WTC11 (cell line): ENCODE measurements around the gene LYRM9. TPM values are rescaled to one million over a fixed set of nuclear protein-coding genes. Genes with fewer than 3 reads are reported as not detected.
"Not testable (repeated sequence)": the region's sequence is repeated elsewhere in the genome, so short reads cannot be mapped to it uniquely, and the experiment has no call there.

Source experiments
- ATAC-seq: fragments of 200-7000 bp; cut with Tn5 transposase; 2 replicates; pipeline ENCODE4 v1.10.0; 2021; ENCODE audit warnings: mild to moderate bottlenecking, moderate library complexity
- CTCF ChIA-PET: fragments of 300-600 bp; sonication (Branson Sonifier 250); formaldehyde crosslinking; loops from one replicate; lab custom pipeline; 2021; ENCODE audit warnings: antibody characterized with exemption; lab: Charles Lee
- POLR2A ChIA-PET: fragments of 350-600 bp; sonication (Branson Sonifier 250); formaldehyde crosslinking; loops from one replicate; lab custom pipeline; 2021; ENCODE audit warnings: antibody characterized with exemption; lab: Charles Lee
- DNase-seq: peaks from one replicate; pipeline ENCODE4 v3.0.0; 2021; ENCODE audit warnings: low spot score
- H3K27ac Mint-ChIP-seq: 2 replicates; pipeline ENCODE4 v1.8.0; 2021; ENCODE audit warnings: mixed read lengths
- H3K27me3 Mint-ChIP-seq: 2 replicates; pipeline ENCODE4 v1.8.0; 2021; ENCODE audit warnings: low read depth, mild to moderate bottlenecking, moderate library complexity, mixed read lengths
- H3K36me3 Mint-ChIP-seq: 2 replicates; pipeline ENCODE4 v1.8.0; 2021; ENCODE audit warnings: mixed read lengths
- H3K4me1 Mint-ChIP-seq: 2 replicates; pipeline ENCODE4 v1.8.0; 2022; ENCODE audit warnings: mixed read lengths
- H3K4me3 Mint-ChIP-seq: 2 replicates; pipeline ENCODE4 v1.8.0; 2021; ENCODE audit warnings: mild to moderate bottlenecking, moderate library complexity, mixed read lengths
- H3K9me3 Mint-ChIP-seq: 2 replicates; pipeline ENCODE4 v1.8.0; 2021; ENCODE audit warnings: mixed read lengths
- ATF1 ChIP-seq: sonication (generic); formaldehyde crosslinking; IDR thresholded peaks from 2 replicates; pipeline ENCODE4 v1.8.1; 2023; ENCODE audit warnings: mild to moderate bottlenecking, moderate library complexity, missing genetic modification reagents
- ATF2 ChIP-seq: sonication (generic); formaldehyde crosslinking; IDR thresholded peaks from 2 replicates; pipeline ENCODE4 v1.8.1; 2022; ENCODE audit warnings: low read depth, missing genetic modification reagents, borderline replicate concordance
- CDX4 ChIP-seq: fragments of 250-450 bp; sonication (Bioruptor Pico); IDR thresholded peaks from 2 replicates; pipeline ENCODE4 v1.9.0; 2021; ENCODE audit warnings: moderate library complexity, mild to moderate bottlenecking, inconsistent platforms, borderline replicate concordance
- E2F4 ChIP-seq: sonication (generic); formaldehyde crosslinking; IDR thresholded peaks from 2 replicates; pipeline ENCODE4 v1.8.1; 2022; ENCODE audit warnings: low read depth, mild to moderate bottlenecking, moderate library complexity, missing genetic modification reagents, borderline replicate concordance
- FOXK1 ChIP-seq: sonication (generic); formaldehyde crosslinking; IDR thresholded peaks from 2 replicates; pipeline ENCODE4 v1.8.0; 2022; ENCODE audit warnings: mild to moderate bottlenecking, moderate library complexity, missing genetic modification reagents
- HMGA2 ChIP-seq: fragments of 250-450 bp; sonication (Bioruptor Pico); IDR thresholded peaks from 2 replicates; pipeline ENCODE4 v1.4.0; 2021; ENCODE audit warnings: mild to moderate bottlenecking, moderate library complexity
- MAX ChIP-seq: sonication (generic); formaldehyde crosslinking; IDR thresholded peaks from 2 replicates; pipeline ENCODE4 v1.8.0; 2022; ENCODE audit warnings: mild to moderate bottlenecking, missing genetic modification reagents
- MLX ChIP-seq: sonication (generic); formaldehyde crosslinking; IDR thresholded peaks from 2 replicates; pipeline ENCODE4 v1.8.1; 2023; ENCODE audit warnings: mild to moderate bottlenecking, missing genetic modification reagents, moderate library complexity
- NFATC4 ChIP-seq: fragments of 250-450 bp; sonication (Bioruptor Pico); IDR thresholded peaks from 2 replicates; pipeline ENCODE4 v1.9.0; 2021; ENCODE audit warnings: mild to moderate bottlenecking
- NR1H2 ChIP-seq: sonication (generic); formaldehyde crosslinking; IDR thresholded peaks from 2 replicates; pipeline ENCODE4 v1.9.0; 2021; ENCODE audit warnings: mild to moderate bottlenecking, moderate library complexity, missing genetic modification reagents
- ZBTB43 ChIP-seq: sonication (generic); formaldehyde crosslinking; IDR thresholded peaks from 2 replicates; pipeline ENCODE4 v1.8.1; 2023; ENCODE audit warnings: mild to moderate bottlenecking, missing genetic modification reagents
- ZNF396 ChIP-seq: fragments of 250-450 bp; sonication (Bioruptor Pico); IDR thresholded peaks from 2 replicates; pipeline ENCODE4 v1.8.0; 2021; ENCODE audit warnings: mild to moderate bottlenecking, moderate library complexity, borderline replicate concordance
- ZSCAN18 ChIP-seq: fragments of 250-450 bp; sonication (Bioruptor Pico); IDR thresholded peaks from 2 replicates; pipeline ENCODE4 v2.1.2; 2022; ENCODE audit warnings: mild to moderate bottlenecking, moderate library complexity
- total RNA-seq: library from RNA; stranded (reverse); gene quantifications from 3 replicates; pipeline ENCODE4 v1.2.3, GENCODE V29; 2021

LYRM9 gene
- total RNA-seq, 1 experiment from 2014 or later: 3.6 TPM

- ATAC-seq (no peak), DNase-seq (no peak)
- TF ChIP-seq MAX (CRISPR knock-in tag) (no peak), ZNF396 (no peak), E2F4 (CRISPR knock-in tag) (no peak), ZBTB43 (CRISPR knock-in tag) (no peak), HMGA2 (CRISPR knock-in tag) (no peak), MLX (CRISPR knock-in tag) (no peak), ATF1 (CRISPR knock-in tag) (no peak), NFATC4 (no peak)
- no peaks in the 10 kb centered on the region for H3K36me3 Mint-ChIP-seq
- H3K4me3 Mint-ChIP-seq: no peak overlapping the region
- no peak overlapping the region for H3K27ac Mint-ChIP-seq
- ChIA-PET POLR2A (no interaction called here), CTCF (interaction anchor here (0.7 kb wide), 1 partner anchor 144 kb away, joined by 4 read pairs; no protein-coding TSS in a partner anchor)
- H3K4me1 Mint-ChIP-seq: peaks cover 3% of the 10 kb centered on the region
- no peaks in the 10 kb centered on the region for H3K9me3 Mint-ChIP-seq
- H3K27me3 Mint-ChIP-seq: no peaks in the 10 kb centered on the region; the same call in 1 of the 2 replicates
Observed at GRCh38 chr17:27840688-27841087, 52.5 kb downstream of the LYRM9 start.

- H3K27ac Mint-ChIP-seq, H3K36me3 Mint-ChIP-seq, H3K9me3 Mint-ChIP-seq, H3K27me3 Mint-ChIP-seq, H3K4me3 Mint-ChIP-seq, H3K4me1 Mint-ChIP-seq, ATAC-seq, POLR2A ChIA-PET, DNase-seq: not testable (repeated sequence)
- CTCF ChIA-PET: interaction anchor here (0.7 kb wide), 1 partner anchor 144 kb away, joined by 4 read pairs; no protein-coding TSS in a partner anchor
Observed at GRCh38 chr17:27840406-27840678, 52.8 kb downstream of the LYRM9 start.

- H3K9me3 Mint-ChIP-seq, H3K4me1 Mint-ChIP-seq, POLR2A ChIA-PET, H3K36me3 Mint-ChIP-seq, H3K27me3 Mint-ChIP-seq, CTCF ChIA-PET, H3K4me3 Mint-ChIP-seq, DNase-seq, H3K27ac Mint-ChIP-seq: not testable (repeated sequence)
- peak; percentile 60 for ATAC-seq
Observed at GRCh38 chr17:27839571-27840405, 53.4 kb downstream of the LYRM9 start.

GRCh38 chr17:27838607-27839006 is 54.6 kb downstream of the LYRM9 start:
- H3K36me3 Mint-ChIP-seq, DNase-seq, ATAC-seq, H3K4me1 Mint-ChIP-seq, H3K4me3 Mint-ChIP-seq, H3K27me3 Mint-ChIP-seq, CTCF ChIA-PET, H3K9me3 Mint-ChIP-seq, POLR2A ChIA-PET, H3K27ac Mint-ChIP-seq: not testable (repeated sequence)

GRCh38 chr17:27837769-27838168 is 55.4 kb downstream of the LYRM9 start:
- H3K4me1 Mint-ChIP-seq, H3K4me3 Mint-ChIP-seq, H3K27ac Mint-ChIP-seq, POLR2A ChIA-PET, H3K9me3 Mint-ChIP-seq, ATAC-seq, DNase-seq, H3K27me3 Mint-ChIP-seq, H3K36me3 Mint-ChIP-seq: not testable (repeated sequence)
- CTCF ChIA-PET: interaction anchor here (1.4 kb wide), 1 partner anchor 55 kb away, joined by 4 read pairs; no protein-coding TSS in a partner anchor

GRCh38 chr17:27836651-27837050 is 56.5 kb downstream of the LYRM9 start:
- DNase-seq (no peak), ATAC-seq (no peak)
- H3K27ac Mint-ChIP-seq: no peak overlapping the region
- ChIA-PET POLR2A (no interaction called here), CTCF (interaction anchor here (1.4 kb wide), 1 partner anchor 56 kb away, joined by 4 read pairs; no protein-coding TSS in a partner anchor)
- peaks cover 9% of the 10 kb centered on the region for H3K36me3 Mint-ChIP-seq
- no peaks in the 10 kb centered on the region; the same call in 1 of the 2 replicates for H3K27me3 Mint-ChIP-seq
- H3K9me3 Mint-ChIP-seq: peaks cover 9% of the 10 kb centered on the region
- H3K4me3 Mint-ChIP-seq: no peak overlapping the region
- peaks cover 3% of the 10 kb centered on the region for H3K4me1 Mint-ChIP-seq
- TF ChIP-seq FOXK1 (CRISPR knock-in tag) (no peak), CDX4 (no peak), ATF2 (CRISPR knock-in tag) (no peak), ZSCAN18 (CRISPR knock-in tag) (no peak), NR1H2 (CRISPR knock-in tag) (no peak)
